Fibroblast of pulmonary artery (primary cell): ENCODE measurements around the gene EPB41.

Source experiments
- DNase-seq: peaks from one replicate; pipeline ENCODE4 v3.0.0-alpha.2; 2010; ENCODE audit warnings: low read depth
- H3K4me3 ChIP-seq: replicated peaks from 2 replicates; pipeline ENCODE4 v1.5.1; 2011; ENCODE audit warnings: low read depth, mild to moderate bottlenecking, control low read depth, low read length, moderate library complexity
- CTCF ChIP-seq: IDR thresholded peaks from 2 replicates; pipeline ENCODE4 v1.5.1; 2011; ENCODE audit warnings: mild to moderate bottlenecking, control low read depth, low read length, inconsistent platforms; ENCODE audit errors: missing control alignments

The EPB41 gene

DNA sequence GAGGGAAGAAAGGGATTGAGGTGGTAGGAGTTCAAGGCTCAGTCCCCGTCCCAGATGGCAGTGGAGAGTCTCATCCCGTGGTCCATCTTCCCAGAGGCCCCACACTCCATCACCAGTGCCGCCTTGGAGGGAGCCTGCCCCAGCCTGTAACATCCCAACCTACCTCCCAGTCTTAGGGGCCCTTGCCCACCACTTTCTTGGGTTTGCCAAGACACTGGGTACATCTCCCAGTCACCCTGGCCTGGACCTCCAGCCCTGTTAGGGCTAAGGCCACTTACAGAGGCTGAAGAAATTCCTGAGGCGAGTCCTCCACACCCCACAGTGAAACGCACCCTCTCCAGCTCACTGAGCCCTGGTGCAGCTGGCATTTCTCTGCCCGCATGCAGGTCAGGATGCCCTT, 206.0 kb downstream of the EPB41 start:
- TF ChIP-seq CTCF = no peak
- no peak for DNase-seq
- H3K4me3 ChIP-seq = no peak overlapping the region

- peak; percentile 39 for DNase-seq
- no peak overlapping the region for H3K4me3 ChIP-seq
- peak; percentile 17 for TF ChIP-seq CTCF
These were observed 206.6 kb downstream of the EPB41 start for GRCh38 chr1:29120947-29121485.

DNA sequence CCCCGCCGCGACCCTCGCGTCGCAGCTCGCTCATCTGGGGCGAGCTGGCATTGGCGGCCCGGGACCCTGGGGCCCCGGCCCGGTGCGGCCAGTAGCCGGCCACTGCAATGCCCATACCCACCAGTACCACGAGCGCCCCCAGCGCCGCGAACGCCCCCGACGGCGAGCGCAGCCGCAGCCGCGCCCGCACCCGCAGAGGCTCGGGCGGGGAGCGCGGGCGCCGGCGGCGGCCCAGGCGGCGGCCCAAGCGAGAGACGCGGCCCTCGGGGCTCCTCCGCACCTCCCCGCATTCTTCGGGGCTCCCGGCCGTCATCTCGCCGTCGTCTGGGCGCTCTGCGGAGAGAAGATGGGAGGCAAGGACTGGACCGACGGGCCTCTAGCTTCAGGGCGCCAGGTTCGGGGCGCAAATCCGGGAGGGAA, 207.2 kb downstream of the EPB41 start:
- peak overlapping the region; percentile 66 for H3K4me3 ChIP-seq
- no peak for DNase-seq

DNA sequence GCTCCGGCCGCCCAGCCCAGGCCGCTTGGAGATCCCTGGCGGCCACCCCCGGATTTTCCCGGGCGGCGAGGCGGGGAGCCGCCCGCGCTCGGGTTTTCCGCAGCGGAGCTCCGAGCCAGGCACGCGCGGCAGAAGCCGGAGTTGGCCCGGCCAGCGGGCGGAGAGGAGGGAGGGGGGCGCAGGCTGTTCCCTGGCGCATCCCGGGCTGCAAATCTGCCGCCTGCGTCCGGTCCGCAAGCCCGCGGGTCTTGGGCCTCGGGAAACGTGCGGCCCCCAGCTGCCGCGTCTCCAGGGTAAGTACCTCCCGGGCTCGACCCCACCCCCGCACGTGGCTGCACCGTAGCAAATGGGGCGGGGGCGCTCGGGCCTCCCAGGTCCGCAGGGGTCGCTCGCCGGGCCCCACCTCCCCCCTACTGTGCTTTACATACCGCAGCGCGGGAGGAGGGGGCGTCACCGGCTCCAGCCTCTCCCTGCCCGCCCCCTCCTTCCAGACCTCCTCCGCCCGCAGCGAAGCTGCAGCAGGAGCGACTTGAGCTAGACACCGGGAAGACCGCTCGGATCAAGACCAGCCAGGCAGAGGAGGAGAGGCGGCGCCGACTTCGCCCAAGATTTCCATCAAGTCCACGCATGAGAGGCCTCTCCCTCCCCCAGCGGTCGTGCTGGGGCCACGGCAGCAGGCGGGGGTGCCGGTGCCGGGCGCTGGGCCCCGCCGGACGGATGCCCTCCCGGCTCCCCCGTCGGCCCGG, 207.7 kb downstream of the EPB41 start:
- DNase-seq = peak; percentile 25
- TF ChIP-seq CTCF = no peak
- peak overlapping the region; percentile 66 for H3K4me3 ChIP-seq

More for the DNA sequence above, 207.2 kb downstream of the EPB41 start:
- no peak for TF ChIP-seq CTCF

- peak; percentile 78 for DNase-seq
- no peak for TF ChIP-seq CTCF
- H3K4me3 ChIP-seq = peak overlapping the region; percentile 66
These were observed 208.3 kb downstream of the EPB41 start for GRCh38 chr1:29122682-29123052.

GRCh38 chr1:29123053-29123886, 208.9 kb downstream of the EPB41 start:
- peak overlapping the region; percentile 66 for H3K4me3 ChIP-seq
- TF ChIP-seq CTCF = no peak
- peak; percentile 40 for DNase-seq
